ENCODE measurements around the gene SERTM2. TPM values are rescaled to one million over a fixed set of nuclear protein-coding genes. Genes with fewer than 3 reads are reported as not detected.
A peak's percentile ranks its signal among the peaks of the same experiment; 100 is the strongest.

SERTM2 gene
- total RNA-seq, 1 donor from 2014 or later: not detected

DNA sequence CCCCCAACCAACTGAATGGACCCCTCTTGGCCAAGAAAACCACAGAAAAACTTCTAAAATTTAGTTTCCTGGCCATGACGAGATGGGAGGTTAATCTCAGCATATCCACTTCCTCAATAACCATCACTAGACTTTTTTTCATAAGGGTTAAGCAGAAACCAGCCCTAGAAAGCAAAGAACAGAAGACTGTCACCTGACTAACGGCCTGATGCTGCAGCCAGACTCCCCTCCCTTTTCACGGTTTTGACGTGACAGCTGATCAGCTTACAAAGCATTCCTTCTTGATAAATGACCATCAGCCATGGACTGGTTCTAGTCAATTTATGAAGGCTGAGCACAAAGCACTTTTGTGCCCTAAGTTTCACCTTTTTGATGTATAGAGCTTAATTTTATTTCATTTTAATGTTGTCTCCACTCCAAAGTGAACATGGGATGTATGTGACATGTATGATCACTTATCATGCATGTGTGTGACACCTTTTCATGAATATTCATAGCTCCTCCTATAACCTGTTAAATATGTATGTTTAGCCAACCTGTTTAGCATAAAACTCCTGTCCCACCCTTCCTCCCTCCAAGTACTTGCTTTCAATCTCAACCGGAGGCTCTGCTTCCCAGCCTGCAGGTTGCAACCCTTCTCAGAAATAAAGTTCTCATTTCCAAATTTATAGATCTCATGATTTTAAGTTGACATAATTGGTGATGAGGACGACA, 56.3 kb downstream of the SERTM2 start:
- no peaks in the 10 kb centered on the region for H3K4me1 Mint-ChIP-seq (ENCODE audit: low read depth)
- H3K36me3 Mint-ChIP-seq (ENCODE audit: low read depth): no peaks in the 10 kb centered on the region
- TF ChIP-seq, protein P1, sequence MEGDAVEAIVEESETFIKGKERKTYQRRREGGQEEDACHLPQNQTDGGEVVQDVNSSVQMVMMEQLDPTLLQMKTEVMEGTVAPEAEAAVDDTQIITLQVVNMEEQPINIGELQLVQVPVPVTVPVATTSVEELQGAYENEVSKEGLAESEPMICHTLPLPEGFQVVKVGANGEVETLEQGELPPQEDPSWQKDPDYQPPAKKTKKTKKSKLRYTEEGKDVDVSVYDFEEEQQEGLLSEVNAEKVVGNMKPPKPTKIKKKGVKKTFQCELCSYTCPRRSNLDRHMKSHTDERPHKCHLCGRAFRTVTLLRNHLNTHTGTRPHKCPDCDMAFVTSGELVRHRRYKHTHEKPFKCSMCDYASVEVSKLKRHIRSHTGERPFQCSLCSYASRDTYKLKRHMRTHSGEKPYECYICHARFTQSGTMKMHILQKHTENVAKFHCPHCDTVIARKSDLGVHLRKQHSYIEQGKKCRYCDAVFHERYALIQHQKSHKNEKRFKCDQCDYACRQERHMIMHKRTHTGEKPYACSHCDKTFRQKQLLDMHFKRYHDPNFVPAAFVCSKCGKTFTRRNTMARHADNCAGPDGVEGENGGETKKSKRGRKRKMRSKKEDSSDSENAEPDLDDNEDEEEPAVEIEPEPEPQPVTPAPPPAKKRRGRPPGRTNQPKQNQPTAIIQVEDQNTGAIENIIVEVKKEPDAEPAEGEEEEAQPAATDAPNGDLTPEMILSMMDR (IDR thresholded peaks at IDR 0.05): no peak
- H3K9me3 Mint-ChIP-seq (ENCODE audit: low read depth): no peaks in the 10 kb centered on the region
- H3K27me3 Mint-ChIP-seq (ENCODE audit: low read depth): peaks cover 8% of the 10 kb centered on the region
- H3K4me3 Mint-ChIP-seq (ENCODE audit: unreplicated experiment): no peak overlapping the region
- no peak overlapping the region for H3K27ac Mint-ChIP-seq (ENCODE audit: unreplicated experiment)
- DNase-seq (ENCODE audit: low spot score): no peak

DNA sequence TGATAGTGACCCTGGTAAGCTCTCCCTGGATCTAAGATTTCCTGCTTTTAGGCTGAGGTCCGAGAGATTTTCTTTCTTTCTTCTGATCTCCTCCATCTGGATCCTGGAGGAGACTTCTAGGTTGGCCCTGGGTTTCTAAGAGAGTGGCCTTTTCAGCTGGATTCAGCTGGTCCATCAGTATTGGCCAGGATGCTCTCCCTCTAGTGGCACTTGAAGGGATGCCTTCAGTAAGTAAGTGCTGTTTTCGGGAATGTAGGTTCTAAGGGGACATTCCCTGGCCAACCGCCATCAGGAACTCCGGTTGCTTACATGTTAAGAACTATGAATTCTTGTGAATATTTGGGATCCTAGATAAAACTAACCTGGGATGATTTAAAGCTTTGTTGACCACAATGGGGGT, 56.9 kb downstream of the SERTM2 start:
- TF ChIP-seq, protein P1 (IDR thresholded peaks at IDR 0.05): peak; percentile 62
- Mint-ChIP-seq H3K27ac (ENCODE audit: unreplicated experiment) (no peak overlapping the region), H3K9me3 (ENCODE audit: low read depth) (no peaks in the 10 kb centered on the region), H3K4me1 (ENCODE audit: low read depth) (no peaks in the 10 kb centered on the region), H3K27me3 (ENCODE audit: low read depth) (peaks cover 8% of the 10 kb centered on the region), H3K4me3 (ENCODE audit: unreplicated experiment) (no peak overlapping the region), H3K36me3 (ENCODE audit: low read depth) (no peaks in the 10 kb centered on the region)
- DNase-seq (ENCODE audit: low spot score): no peak

DNA sequence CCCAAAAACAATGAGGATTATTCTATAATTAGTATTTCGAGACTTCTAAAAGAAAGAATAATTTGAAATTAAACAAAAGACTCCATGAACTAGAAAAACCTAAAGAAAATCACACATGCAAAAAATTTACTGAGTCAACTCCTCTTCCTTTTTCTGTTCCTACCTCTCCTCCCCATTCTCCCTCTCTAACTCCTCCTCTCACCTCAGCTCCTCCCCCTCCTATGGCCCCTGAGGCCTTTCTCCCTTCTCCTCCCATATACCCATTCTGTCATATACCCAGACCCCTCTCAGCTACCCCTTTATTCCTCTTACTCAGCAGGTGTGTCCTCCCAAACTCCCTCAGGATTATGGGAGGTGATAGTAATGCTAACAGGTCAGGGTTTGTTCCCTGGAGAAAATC, 57.4 kb downstream of the SERTM2 start:
- Mint-ChIP-seq H3K4me3 (ENCODE audit: unreplicated experiment) (no peak overlapping the region), H3K36me3 (ENCODE audit: low read depth) (no peaks in the 10 kb centered on the region), H3K4me1 (ENCODE audit: low read depth) (no peaks in the 10 kb centered on the region), H3K27ac (ENCODE audit: unreplicated experiment) (no peak overlapping the region), H3K9me3 (ENCODE audit: low read depth) (no peaks in the 10 kb centered on the region), H3K27me3 (ENCODE audit: low read depth) (peaks cover 8% of the 10 kb centered on the region)
- TF ChIP-seq, protein P1 (IDR thresholded peaks at IDR 0.05): no peak
- no peak for DNase-seq (ENCODE audit: low spot score)

Other genes with a start within 250 kb of the SERTM2 start
- 0.13 to 0.29 TPM (median 0.17 TPM) in 3 replicates for gene CAPN6, start 241.2 kb upstream of the SERTM2 start, total RNA-seq
- gene DCX, start 99.5 kb upstream of the SERTM2 start, total RNA-seq: not detected in 3 replicates
- gene ALG13, start 169.5 kb downstream of the SERTM2 start, total RNA-seq: 53.8 to 75.4 TPM (median 56.1 TPM) in 3 replicates

All from chondrocyte (in vitro differentiated cells).